SU-DHL-6 (cell line): Measurements from ENCODE around the gene SLC35B1.

Experiments
- H2AFZ ChIP-seq: fragments of 200-600 bp; sonication (generic); 2 replicates; pipeline ENCODE4 v1.6.1; 2014; ENCODE audit warnings: low read depth, mild to moderate bottlenecking, moderate library complexity, mixed read lengths, antibody characterized with exemption, low read length; ENCODE audit not compliant: severe bottlenecking
- H3F3A ChIP-seq: fragments of 200-600 bp; shearing (Covaris generic); 2 replicates; pipeline ENCODE4 v1.6.0; 2016; ENCODE audit warnings: antibody characterized with exemption, mild to moderate bottlenecking; ENCODE audit not compliant: insufficient read depth
- H3K27ac ChIP-seq: fragments of 200-600 bp; sonication (generic); 2 replicates; pipeline ENCODE4 v1.5.1; 2016; ENCODE audit warnings: low read depth, mild to moderate bottlenecking, low read length, moderate library complexity, mixed read lengths
- H3K27me3 ChIP-seq: fragments of 200-600 bp; sonication (generic), shearing (Covaris generic); 2 replicates; pipeline ENCODE4 v1.6.0; 2014; ENCODE audit warnings: mild to moderate bottlenecking, low read length
- H3K36me3 ChIP-seq: fragments of 200-600 bp; sonication (generic); 2 replicates; pipeline ENCODE4 v1.6.1; 2014; ENCODE audit warnings: mild to moderate bottlenecking, low read length, mixed read lengths
- H3K4me2 ChIP-seq: fragments of 300-600, 200-600 bp; shearing (Covaris generic), sonication (generic); 2 replicates; pipeline ENCODE4 v1.6.0; 2014; ENCODE audit warnings: low read length, low read depth, mild to moderate bottlenecking; ENCODE audit not compliant: poor library complexity, severe bottlenecking
- H3K4me3 ChIP-seq: fragments of 200-600 bp; sonication (generic); 2 replicates; pipeline ENCODE4 v1.5.1; 2014; ENCODE audit warnings: antibody characterized with exemption, low read length, mild to moderate bottlenecking, mixed read lengths; ENCODE audit not compliant: insufficient read depth, poor library complexity, severe bottlenecking
- H3K79me2 ChIP-seq: fragments of 200-600 bp; sonication (generic); 2 replicates; pipeline ENCODE4 v1.6.1; 2014; ENCODE audit warnings: mild to moderate bottlenecking, low read length, moderate library complexity; ENCODE audit not compliant: insufficient read depth
- H3K9ac ChIP-seq: fragments of 200-600 bp; sonication (generic); 2 replicates; pipeline ENCODE4 v1.7.0; 2014; ENCODE audit warnings: mild to moderate bottlenecking, low read length
- H3K9me2 ChIP-seq: fragments of 200-600 bp; sonication (generic); replicated peaks from 2 replicates; pipeline ENCODE4 v1.6.1; 2014; ENCODE audit warnings: low read length; ENCODE audit not compliant: insufficient read depth
- H3K9me3 ChIP-seq: fragments of 200-600 bp; sonication (generic); 2 replicates; pipeline ENCODE4 v1.6.1; 2014; ENCODE audit warnings: low read length, mixed read lengths; ENCODE audit not compliant: insufficient read depth
- H4K20me1 ChIP-seq: fragments of 200-600 bp; sonication (generic); 2 replicates; pipeline ENCODE4 v1.6.1; 2014; ENCODE audit warnings: low read depth, mild to moderate bottlenecking, antibody characterized with exemption, low read length, moderate library complexity, mixed read lengths
- EZH2phosphoT487 ChIP-seq: fragments of 200-600 bp; sonication (generic), shearing (Covaris generic); conservative IDR thresholded peaks from 2 replicates; pipeline ENCODE4 v1.6.1; 2018; ENCODE audit warnings: mild to moderate bottlenecking, antibody characterized with exemption, low read length, moderate library complexity, mixed read lengths
- TF ChIP-seq, protein P1 (sequence below): fragments of 200-600 bp; sonication (generic); IDR thresholded peaks from one replicate; pipeline ENCODE4 v1.5.1; 2017; ENCODE audit warnings: antibody characterized with exemption, mild to moderate bottlenecking, low read length, moderate library complexity; ENCODE audit not compliant: insufficient read depth, poor library complexity, severe bottlenecking

The SLC35B1 gene

DNA sequence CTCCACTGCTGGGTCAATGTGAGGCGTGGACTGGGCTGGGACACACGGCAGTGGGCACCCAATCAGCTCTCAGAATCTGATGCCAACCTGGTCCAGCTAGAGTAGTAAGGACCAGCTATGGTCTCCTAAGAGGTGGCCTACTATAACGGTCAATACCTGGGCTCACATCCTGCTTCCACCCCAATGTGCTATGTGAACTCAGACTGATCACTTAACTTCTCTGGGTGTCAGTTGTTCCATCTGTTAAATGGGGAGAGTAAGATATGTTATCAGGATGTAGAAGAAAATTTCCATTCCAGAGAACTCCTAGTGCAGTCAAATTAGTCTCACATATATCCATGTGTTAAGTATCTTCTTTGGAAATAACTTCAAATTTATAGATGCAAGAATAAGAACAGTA is 42.0 kb upstream of the SLC35B1 start:
- H3K4me2 ChIP-seq = no peak overlapping the region

DNA sequence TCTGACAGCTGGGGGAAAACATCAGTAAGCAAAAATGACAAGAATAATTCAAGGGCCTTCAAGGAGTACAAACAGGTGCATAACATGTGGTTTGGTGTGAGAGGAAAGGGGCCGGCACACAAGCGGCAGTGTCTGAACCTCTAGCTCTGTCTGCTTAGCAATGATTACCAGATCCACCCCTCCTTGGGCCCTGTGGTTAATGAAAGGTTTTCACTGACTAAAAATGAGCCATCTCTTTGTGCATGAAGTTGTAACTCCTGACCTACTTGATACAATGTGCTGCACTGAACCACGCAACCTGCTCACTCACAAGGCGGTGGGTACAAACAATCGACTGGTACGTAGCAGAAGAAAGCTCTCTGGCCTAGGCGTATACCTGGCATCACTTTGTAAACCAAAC is 41.0 kb upstream of the SLC35B1 start:
- H3K79me2 ChIP-seq = no peaks in the 10 kb centered on the region
- H4K20me1 ChIP-seq = no peaks in the 10 kb centered on the region
- TF ChIP-seq, protein P1, sequence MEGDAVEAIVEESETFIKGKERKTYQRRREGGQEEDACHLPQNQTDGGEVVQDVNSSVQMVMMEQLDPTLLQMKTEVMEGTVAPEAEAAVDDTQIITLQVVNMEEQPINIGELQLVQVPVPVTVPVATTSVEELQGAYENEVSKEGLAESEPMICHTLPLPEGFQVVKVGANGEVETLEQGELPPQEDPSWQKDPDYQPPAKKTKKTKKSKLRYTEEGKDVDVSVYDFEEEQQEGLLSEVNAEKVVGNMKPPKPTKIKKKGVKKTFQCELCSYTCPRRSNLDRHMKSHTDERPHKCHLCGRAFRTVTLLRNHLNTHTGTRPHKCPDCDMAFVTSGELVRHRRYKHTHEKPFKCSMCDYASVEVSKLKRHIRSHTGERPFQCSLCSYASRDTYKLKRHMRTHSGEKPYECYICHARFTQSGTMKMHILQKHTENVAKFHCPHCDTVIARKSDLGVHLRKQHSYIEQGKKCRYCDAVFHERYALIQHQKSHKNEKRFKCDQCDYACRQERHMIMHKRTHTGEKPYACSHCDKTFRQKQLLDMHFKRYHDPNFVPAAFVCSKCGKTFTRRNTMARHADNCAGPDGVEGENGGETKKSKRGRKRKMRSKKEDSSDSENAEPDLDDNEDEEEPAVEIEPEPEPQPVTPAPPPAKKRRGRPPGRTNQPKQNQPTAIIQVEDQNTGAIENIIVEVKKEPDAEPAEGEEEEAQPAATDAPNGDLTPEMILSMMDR = no peak
- no peak for TF ChIP-seq EZH2phosphoT487
- no peak overlapping the region for H3K9ac ChIP-seq
- peak overlapping the region; percentile 54 for H3K27ac ChIP-seq
- no peaks in the 10 kb centered on the region for H3K9me2 ChIP-seq
- no peaks in the 10 kb centered on the region for H3K9me3 ChIP-seq
- H3K36me3 ChIP-seq = no peaks in the 10 kb centered on the region
- peaks cover 7% of the 10 kb centered on the region for H3F3A ChIP-seq
- H3K4me2 ChIP-seq = peak overlapping the region; percentile 2
- no peak overlapping the region for H3K4me3 ChIP-seq
- no peak overlapping the region for H2AFZ ChIP-seq
- no peaks in the 10 kb centered on the region for H3K27me3 ChIP-seq

More for the DNA sequence above, 42.0 kb upstream of the SLC35B1 start:
- Histone ChIP-seq H3K27me3 (no peaks in the 10 kb centered on the region), H3K9me3 (no peaks in the 10 kb centered on the region), H3K79me2 (no peaks in the 10 kb centered on the region), H3K4me3 (no peak overlapping the region), H2AFZ (no peak overlapping the region), H3K27ac (no peak overlapping the region), H3K36me3 (no peaks in the 10 kb centered on the region), H3F3A (peaks cover 7% of the 10 kb centered on the region), H4K20me1 (no peaks in the 10 kb centered on the region), H3K9me2 (no peaks in the 10 kb centered on the region), H3K9ac (no peak overlapping the region)
- TF ChIP-seq, protein P1 = no peak
- TF ChIP-seq EZH2phosphoT487 = no peak

DNA sequence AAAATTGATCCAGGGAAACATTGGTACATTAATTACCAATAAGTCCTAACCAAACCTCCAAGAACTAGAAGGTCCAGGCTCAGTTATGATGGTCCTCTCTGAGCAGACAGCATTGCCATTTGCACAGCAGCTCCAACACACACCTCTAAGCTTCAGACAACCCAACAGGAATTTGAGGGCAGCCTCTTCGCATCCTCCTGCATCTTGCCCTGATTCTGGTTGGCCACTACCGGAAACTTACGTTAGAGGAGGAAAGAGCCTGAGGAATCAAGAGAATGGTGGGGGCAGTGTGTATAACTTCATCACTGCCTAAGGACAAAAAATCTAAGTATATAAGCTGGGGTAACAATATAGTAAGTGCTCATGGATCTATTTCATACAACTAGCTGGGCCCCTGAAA is 40.5 kb upstream of the SLC35B1 start:
- H3K27me3 ChIP-seq = no peaks in the 10 kb centered on the region
- no peak overlapping the region for H3K9ac ChIP-seq
- no peaks in the 10 kb centered on the region for H3K9me3 ChIP-seq
- H4K20me1 ChIP-seq = no peaks in the 10 kb centered on the region
- no peak for TF ChIP-seq EZH2phosphoT487
- TF ChIP-seq, protein P1 = no peak
- peak overlapping the region; percentile 54 for H3K27ac ChIP-seq
- no peak overlapping the region for H2AFZ ChIP-seq
- no peaks in the 10 kb centered on the region for H3K79me2 ChIP-seq
- no peaks in the 10 kb centered on the region for H3K36me3 ChIP-seq
- peaks cover 7% of the 10 kb centered on the region for H3F3A ChIP-seq
- no peak overlapping the region for H3K4me3 ChIP-seq
- H3K9me2 ChIP-seq = no peaks in the 10 kb centered on the region
- H3K4me2 ChIP-seq = peak overlapping the region; percentile 2

DNA sequence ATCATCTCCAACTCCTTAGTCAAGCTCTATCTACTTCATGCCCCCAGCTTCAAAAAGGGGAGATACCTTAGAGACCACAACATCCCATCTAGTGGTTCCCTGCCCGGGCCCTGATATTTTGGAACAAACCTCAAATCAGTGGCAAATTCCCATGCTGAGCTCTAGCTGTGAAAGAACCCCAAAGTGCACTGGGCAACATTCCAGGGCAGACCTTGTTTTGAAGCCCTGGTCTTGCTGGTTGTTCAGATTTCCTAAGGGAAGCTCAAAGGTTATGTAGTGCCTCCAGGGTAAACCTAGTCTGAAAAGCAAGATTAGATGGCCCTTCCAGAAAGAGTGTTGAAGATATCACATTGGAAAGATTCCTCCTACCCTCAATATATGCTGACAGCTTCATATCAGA is 39.9 kb upstream of the SLC35B1 start:
- Histone ChIP-seq H2AFZ (no peak overlapping the region), H3K79me2 (no peaks in the 10 kb centered on the region), H3F3A (peaks cover 7% of the 10 kb centered on the region), H3K9me3 (no peaks in the 10 kb centered on the region), H3K4me2 (peak overlapping the region; percentile 41), H3K9me2 (no peaks in the 10 kb centered on the region), H3K9ac (no peak overlapping the region), H3K36me3 (no peaks in the 10 kb centered on the region), H4K20me1 (no peaks in the 10 kb centered on the region), H3K27me3 (no peaks in the 10 kb centered on the region), H3K4me3 (no peak overlapping the region), H3K27ac (no peak overlapping the region)
- TF ChIP-seq, protein P1 = no peak
- TF ChIP-seq EZH2phosphoT487 = no peak
